Kidney capillary endothelial cell (primary cell): Measurements from ENCODE around the gene SRRM3.
A peak's percentile ranks its signal among the peaks of the same experiment; 100 is the strongest.
"Not testable (repeated sequence)": the region's sequence is repeated elsewhere in the genome, so short reads cannot be mapped to it uniquely, and the experiment has no call there.

ENCODE experiments used
- DNase-seq: peaks from one replicate; pipeline ENCODE4 v3.0.0-alpha.2; 2018; ENCODE audit warnings: low spot score

The SRRM3 gene

DNA sequence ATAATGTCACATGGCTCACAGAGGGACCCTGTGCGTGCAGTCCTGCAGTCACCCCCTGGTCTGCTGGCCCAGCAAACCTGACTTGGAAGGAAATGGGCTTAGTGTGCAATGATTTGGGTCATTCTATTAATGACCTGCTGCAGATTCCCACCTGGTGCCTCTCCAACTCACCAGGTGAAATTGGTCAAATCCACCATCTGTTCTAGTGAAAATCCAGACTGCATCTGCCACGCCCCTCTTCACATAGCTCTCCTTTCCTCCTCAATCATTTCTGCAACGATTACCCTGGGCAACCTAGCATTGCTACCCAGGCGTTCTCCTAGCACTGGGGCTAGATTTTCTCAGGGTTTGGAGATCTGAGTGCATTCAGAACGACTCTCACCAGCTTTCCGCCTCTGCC lies 29.4 kb downstream of the SRRM3 start:
- DNase-seq: no peak

DNA sequence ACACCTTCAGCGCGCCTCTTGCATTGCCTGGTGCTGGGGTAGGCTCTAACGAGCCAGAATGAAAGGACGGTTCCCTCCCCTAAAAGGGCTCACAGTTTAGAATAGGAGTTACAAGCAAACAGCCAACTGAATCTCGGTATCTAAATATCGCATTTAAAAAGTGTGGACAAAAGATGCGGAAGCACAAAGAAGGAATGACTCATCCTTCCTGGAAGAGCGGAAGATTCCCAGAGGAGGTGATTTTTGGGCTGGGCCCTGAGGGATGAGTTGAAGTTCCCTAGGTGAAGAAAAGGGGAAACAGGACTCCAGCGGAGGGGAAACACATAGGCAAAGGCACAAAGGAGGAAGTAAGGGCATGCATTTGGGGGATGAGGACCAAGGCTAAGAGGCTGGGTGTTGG lies 29.9 kb downstream of the SRRM3 start:
- no peak for DNase-seq

DNA sequence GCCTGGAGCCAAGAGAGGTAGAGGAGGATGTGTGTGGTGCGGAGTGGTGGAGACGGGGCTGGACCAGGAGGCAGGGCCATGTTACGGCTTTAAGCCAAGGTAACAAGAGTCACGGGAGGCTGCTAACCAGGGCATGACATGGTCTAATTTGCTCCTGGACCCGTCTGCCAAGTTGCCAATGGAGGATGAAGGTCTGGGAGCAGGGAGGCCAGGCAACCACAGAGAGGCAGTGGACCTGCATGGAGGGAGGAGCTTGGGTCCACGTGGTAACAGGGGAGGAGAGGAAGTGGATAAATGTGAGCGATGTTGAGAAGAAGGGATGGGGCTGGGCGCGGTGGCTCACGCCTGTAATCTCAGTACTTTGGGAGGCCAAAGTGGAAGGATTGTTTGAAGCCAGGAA lies 31.0 kb downstream of the SRRM3 start:
- DNase-seq: no peak

DNA sequence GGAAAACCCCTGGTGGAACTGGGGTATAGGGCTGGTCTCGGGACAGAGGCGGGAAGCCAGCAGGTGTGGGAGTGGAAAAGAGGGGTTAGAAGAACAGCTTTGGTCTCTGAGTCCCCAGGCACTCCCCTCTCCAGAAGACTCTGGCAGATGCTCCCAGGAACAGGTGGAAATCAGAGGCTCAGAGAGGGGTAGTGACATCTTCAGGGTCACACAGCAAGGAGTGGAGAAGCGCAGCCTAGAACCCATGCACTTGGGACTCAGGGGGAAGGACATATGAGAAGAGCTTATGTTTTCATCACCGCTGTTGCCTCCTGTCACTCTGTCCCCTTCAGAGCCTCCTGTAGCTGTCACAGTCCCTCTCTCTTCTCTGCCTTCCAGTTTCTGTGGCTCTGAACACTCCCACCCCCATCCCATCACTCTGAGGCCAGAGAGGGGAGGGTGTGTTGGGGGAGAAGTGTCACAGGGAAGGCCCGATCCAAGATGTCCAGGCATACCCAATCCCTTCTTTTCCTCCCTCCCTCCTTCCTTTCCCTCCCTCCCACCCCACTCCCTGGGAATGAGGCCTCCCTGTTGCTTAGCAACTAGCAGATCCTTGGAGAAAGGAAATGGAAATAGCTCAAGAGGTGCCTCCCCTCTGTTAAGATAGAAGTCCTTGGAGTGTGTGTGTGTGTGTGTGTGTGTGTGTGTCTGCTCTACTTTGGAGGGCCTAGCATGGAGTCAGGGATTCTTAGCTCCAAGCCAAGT lies 32.0 kb downstream of the SRRM3 start:
- DNase-seq: no peak

DNA sequence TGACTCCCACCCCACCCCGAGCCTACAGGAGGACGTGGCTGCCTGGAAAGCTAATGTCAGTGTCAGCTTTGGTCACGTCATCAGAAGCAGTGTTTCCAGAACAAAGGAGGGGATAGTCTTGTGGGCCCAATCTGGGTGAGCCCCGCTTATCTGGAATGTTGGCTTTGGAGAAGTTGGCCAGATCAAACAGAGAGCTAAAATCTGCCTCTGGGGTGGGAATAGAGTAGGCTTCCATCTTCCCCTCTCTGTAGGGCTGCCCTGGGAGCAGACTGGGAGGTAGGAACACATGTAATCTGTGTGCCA lies 32.5 kb downstream of the SRRM3 start:
- no peak for DNase-seq

DNA sequence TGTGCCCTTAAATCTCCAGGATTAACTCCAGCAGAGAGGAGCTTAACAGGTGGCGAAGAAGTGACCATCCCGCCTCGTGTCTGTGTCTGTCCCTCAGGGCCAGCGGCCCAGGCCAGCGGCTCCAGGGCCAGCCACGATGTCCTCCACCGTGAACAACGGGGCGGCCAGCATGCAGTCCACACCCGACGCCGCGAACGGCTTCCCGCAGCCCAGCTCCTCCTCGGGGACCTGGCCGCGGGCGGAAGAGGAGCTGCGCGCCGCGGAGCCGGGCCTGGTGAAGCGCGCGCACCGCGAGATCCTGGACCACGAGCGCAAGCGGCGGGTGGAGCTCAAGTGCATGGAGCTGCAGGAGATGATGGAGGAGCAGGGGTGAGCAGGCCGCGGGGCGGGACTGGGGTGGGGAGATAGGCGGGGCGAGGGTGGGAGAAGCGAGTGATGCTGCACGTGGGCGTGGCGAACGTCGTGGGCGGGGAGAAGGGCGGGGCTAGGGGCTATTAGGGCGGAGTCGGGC lies 33.3 kb downstream of the SRRM3 start:
- peak; percentile 74 for DNase-seq

DNA sequence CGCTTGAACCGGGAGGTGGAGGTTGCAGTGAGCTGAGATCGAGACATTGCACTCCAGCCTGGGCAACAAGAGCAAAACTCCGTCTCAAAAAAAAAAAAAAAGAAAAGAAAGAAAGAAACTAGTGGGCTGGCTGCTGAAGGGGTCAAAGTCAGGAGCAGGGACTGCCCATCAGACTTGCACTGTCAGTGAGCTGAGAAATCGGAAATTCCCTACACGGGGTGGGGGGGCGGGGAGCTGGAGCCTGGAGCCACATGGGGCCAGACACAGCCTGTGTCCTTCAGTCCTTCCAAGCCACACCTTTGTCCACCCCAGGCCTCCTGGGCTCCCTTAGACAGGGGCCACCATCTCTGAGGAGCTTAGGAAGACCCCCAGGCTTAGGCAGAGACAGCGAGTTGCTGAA lies 34.5 kb downstream of the SRRM3 start:
- DNase-seq: no peak

DNA sequence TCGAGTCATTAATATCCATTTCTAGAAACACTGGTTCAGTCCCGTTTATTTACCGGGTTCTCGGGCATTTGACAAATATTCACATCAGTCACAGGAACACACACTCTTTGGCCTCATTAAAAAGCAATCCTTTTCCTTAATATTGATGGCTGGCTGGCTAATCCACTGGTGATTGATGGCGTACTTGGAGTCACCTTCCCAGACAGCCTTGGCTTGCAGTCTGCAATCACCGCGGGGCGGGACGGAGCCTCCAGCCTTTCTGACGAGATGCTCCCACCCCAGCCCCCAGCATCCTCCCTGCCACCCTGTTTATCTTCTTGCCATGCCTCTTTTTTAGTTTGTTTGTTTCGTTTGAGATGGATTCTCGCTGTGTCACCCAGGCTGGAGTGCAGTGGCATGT lies 36.6 kb downstream of the SRRM3 start:
- DNase-seq: no peak

DNA sequence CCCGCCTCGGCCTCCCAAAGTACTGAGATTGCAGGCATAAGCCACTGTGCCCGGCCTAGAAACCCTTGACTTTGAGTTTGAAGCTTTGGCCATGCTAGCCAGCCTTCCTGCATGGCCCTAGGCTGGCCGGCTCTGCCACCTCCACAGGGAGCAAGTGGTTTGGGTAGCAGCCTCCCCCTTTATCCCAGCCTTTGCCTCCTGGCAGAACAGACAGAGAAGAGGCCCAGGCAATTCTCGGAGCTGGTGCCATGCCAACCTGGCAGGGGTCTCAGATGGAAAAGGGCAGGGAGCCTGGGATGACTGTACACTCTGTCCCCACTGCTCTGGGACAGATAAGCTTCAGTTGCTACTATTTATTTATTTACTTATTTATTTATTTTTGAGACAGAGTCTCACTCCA lies 39.4 kb downstream of the SRRM3 start:
- DNase-seq: no peak

DNA sequence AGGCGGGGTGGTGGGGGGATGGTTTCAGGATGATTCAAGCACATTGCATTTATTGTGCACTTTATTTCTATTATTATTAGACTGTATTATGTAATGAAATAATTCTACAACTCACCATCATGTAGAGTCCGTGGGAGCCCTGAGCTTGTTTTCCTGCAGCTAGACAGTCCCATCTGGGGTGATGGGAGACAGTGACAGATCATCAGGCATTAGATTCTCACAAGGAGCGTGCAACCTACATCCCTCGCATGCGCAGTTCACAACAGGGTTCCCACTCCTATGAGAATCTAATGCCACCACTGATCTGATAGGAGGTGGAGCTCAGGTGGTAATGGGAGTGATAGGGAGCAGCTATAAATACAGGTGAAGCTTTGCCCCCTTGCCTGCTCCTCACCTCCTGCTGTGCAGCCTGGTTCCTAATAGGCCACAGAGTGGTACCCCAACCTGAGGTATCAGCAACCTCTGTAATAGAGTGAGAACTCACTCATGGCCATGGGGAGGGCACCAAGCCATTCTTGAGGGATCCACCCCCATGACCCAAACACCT lies 40.9 kb downstream of the SRRM3 start:
- DNase-seq: not testable (repeated sequence)

DNA sequence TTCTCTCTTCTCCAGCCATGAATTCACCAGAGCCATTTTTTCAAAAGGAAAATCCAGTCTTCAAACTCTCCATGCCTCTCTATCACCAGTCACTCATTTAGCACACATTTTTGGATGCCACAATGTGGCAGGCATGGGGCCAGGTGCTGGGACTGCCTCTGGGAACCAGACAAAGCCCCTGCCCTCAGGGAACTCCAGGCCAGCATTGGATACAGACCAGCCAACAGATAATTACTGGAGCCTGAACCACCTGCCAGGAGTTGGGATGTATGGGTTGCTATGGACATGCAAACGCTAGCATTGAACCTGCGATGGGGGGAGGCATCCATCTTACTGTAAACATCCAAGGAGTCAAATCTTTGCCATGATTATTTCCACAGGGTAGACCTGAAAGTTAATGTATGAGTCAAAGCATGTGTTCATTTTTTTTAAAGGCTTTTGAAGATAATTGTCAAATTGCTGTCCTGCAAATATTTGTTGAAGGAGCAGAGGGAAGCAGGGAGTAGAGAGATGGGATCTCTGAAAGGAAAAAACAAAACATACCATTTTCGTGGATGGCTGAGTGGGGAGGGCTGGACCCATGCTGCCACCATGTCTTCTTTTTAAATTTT lies 43.2 kb downstream of the SRRM3 start:
- no peak for DNase-seq

DNA sequence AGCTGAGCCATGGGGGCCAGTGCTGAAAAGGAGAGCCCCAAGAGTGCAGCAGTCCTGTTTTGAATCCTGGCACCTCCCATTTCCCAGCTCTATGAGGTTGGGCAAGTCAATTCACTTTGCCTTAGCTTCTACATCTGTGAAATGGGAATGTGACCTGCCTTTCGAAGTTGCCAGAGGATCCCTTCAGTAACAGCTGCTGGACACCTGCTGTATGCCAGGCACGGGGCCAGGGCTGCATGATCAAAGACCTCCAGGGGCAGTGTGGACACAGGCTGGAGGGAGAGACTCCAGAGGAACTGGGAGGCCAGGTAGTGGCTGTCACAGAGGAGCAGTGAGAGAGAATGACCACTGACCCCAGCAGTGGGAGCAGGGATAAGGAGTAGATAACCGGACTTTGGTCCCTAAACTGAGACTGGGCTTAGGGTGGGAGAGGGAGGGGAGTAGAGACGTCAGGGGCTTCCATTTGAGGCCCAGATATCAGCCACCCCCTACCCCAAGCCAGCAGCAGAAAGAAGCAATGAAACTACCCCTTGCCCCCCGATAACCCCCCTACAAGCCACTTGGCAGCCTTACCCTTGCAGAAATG lies 45.2 kb downstream of the SRRM3 start:
- DNase-seq: no peak

DNA sequence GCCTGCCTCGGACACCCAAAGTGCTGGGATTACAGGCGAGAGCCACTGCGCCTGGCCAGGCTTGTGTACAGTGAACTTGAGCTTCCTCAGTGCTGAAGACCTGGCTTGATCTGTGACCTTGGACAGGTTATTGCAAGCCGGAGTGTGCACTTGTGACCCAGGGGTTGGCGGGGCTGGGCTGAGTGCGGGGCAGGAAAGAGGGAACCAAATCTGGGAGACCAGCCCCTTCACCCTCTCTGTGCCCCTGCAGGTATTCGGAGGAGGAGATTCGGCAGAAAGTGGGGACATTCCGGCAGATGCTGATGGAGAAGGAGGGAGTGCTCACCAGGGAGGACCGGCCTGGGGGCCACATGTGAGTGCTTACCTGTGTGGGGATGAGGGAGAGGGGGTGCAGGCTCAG lies 46.2 kb downstream of the SRRM3 start:
- no peak for DNase-seq

DNA sequence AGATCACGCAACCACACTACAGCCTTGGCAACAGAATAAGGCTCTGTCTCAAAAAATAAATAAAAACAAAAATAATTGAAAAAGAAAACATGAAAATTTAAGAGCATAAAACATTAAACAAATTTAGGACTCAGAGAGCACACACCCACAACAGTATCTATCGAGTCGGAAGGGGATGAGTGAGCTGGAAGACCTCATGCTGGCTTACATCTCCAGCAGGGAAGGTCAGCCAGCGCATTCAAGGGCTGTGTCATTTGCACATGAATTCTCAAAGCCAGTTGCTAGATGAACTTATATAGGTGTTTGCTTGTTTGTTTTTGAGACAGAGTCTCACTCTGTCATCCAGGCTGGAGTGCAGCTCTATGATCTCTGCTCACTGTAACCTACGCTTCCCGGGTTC lies 50.3 kb downstream of the SRRM3 start:
- no peak for DNase-seq

DNA sequence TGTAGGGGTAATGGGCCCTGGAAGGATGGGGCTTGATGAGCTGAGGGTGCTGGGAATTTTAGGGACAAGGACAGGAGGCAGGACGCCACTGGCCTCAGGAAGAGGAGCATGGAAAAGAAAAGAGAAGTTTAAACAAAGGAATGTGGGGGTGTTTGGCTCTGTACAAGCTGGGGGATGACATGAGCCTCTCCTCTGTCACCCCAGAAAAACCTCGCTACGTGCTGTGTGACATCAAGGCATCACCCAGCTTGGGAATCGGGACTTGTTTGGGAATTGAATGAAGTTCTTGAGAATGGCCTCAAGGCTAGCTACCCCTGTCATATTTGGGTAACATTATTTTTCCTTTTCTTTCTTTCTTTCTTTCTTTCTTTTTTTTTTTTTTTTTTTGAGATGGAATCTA lies 53.1 kb downstream of the SRRM3 start:
- DNase-seq: no peak

DNA sequence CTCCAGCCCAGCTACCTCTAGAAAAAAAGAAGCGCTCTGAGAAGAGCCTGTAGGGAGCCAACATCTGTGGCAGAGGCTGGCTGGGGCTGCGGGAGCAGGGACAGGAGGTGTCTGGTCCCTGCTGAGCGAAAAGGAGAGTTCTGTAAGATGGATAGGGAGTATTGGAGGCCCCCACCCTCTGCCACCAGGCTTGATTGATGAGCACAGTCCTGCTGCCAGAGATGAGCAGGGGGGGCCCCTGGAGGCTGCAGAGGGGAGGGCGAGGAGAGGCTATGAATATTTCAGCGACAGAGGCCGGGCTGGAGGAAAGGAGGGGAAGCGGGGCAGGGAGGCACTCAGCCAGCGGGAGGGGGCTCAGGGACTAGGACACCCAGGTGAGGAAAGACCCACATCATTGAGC lies 56.3 kb downstream of the SRRM3 start:
- DNase-seq: no peak

DNA sequence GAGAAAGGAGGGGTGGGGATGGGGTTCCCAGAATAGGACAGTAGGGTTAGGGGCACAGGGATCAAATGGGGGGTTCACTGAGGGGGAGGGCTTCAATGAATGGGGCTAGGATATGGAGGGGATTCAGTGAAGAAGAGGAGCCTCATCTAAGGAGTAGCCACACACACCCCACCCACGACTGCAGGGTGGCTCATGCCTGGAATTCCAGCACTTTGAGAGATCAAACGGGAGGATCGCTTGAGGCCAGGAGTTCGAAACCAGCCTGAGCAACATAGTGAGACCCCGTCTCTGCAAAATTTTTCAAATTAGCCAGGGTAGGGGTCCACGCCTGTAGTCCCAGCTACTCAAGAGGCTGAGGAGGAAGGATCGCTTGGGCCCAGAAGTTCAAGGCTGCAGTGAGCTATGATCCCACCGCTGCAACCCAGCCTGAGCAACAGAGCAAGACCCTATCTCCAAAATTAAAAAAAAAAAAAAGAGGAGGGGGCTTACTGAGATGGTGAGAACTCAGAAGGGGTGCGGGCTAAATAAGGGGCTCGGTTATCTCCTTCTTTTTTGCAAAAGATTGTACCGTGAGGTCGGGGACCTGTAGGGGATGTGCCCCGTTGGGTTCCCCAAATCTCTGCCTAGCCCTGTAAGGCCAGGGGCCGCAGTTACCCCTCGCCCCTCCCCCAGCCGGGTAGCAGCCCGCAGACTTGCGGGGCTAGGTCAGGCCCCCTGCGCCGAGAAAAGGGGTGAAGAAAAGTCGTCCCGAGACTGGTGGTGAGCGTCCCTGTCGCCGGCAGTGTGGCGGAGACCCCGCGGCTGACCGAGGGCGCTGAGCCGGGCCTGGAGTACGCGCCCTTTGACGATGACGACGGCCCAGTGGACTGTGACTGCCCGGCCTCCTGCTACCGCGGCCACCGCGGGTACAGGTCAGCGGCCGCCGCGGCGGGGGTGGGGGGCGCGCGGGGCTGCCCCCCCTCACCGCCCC lies 57.7 kb downstream of the SRRM3 start:
- DNase-seq: no peak

DNA sequence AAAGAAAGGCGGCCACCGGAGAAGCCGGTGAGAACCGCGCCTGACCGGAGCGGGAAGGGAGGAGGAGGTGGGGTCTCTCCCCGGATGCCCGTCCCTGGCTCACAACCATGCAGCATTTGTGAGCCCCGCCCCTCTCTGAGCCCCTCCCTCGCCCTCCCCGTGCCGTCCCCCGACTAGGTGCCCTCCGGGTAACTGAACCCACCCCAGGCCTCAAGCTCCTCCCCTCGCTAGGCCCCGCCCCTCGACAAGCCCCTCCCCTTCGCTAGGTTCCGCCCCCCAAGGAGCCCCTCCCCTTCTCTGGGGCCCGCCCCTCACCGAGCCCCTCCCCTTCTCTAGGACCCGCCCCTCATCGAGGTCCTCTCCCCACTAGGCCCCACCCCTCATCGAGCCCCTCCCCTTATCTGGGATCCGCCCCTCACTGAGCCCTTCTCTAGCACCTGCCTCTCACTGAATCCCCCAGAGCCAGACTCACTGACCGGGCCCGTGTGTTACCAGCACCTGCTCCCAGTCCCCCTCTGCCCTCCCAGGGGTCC lies 58.5 kb downstream of the SRRM3 start:
- no peak for DNase-seq

DNA sequence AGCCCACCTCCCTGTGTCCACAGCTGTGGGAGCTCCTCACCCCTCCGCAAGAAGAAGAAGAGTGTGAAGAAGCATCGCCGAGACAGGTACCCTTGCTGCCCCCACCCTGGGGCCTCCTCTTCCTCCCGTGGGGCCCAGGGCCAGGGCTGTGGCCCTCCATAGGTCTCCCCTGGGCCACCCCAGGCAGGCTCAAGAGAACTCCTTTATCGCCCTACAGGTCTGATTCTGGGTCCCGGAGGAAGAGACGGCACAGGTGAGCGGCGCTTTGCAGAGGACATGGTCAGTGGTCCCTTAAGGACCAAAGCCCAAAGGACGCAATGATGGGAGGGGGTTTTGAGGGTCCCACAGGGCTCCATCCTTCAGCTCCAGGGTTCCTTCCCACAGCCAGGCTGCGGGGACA lies 59.6 kb downstream of the SRRM3 start:
- DNase-seq: no peak

DNA sequence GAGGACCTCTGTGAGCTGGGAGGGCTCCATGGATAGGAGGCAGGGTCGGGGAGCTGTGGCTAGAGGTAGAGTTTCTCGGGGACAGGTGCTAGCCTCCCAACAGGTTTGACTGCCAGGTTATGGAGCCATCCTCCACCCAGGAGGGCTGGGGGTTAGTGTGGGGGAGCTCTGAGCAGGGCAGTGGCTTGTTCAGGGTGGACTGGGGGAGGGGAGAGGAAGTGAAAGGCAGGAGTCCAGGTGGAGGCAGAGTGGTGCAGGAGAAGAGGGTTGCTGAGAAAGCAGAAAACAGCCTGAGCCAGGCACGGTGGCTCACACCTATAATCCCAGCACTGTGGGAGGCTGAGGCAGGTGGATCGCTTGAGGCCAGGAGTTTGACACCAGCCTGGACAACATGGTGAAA lies 60.2 kb downstream of the SRRM3 start:
- no peak for DNase-seq

DNA sequence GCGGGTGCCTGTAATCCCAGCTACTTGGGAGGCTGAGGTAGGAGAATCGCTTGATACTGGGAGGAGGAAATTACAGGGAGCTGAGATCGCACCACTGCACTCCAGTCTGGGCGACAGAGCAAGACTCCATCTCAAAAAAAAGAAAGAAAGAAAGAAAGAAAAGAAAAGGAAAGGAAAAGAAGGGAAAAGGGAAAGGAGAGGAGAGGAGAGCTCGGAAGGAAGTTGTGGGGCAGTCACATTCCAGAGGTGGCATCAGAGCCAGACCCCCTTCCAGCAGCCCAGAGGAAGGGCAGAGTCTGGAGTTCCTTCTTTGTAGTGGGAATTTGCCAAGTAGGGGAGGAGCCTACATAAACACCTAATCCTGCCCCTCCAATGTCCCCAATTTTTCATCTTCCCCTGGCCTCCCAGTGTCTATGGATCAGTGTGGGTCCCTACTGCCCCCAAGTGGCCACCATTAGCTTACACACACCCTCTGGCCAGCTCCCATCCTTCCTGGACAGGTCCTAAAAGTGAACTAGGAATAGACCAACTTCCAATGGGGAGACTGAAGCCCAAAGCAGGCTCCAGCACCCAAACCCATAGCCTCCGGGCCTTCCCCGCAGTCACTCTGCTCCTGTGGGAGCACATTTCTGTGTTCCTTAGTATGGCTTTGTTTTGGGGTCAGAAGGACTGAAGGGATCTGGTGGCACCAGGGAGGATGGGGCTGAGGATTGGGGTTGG lies 61.1 kb downstream of the SRRM3 start:
- peak; percentile 53 for DNase-seq
